GM18498 (cell line): ENCODE results near the gene GPX5.

Source experiments
- ATAC-seq: cut with Tn5 transposase; IDR thresholded peaks from one replicate; pipeline ENCODE4 v1.9.1; 2021; ENCODE audit warnings: mild to moderate bottlenecking, moderate library complexity; ENCODE audit not compliant: unreplicated experiment

The GPX5 gene

GRCh38 chr6:28553986-28554881, 28.6 kb downstream of the GPX5 start:
- no peak for ATAC-seq

GRCh38 chr6:28555136-28555535, 29.5 kb downstream of the GPX5 start:
- ATAC-seq, result no peak

- no peak for ATAC-seq
These were observed 32.9 kb downstream of the GPX5 start for GRCh38 chr6:28558629-28559028.

DNA sequence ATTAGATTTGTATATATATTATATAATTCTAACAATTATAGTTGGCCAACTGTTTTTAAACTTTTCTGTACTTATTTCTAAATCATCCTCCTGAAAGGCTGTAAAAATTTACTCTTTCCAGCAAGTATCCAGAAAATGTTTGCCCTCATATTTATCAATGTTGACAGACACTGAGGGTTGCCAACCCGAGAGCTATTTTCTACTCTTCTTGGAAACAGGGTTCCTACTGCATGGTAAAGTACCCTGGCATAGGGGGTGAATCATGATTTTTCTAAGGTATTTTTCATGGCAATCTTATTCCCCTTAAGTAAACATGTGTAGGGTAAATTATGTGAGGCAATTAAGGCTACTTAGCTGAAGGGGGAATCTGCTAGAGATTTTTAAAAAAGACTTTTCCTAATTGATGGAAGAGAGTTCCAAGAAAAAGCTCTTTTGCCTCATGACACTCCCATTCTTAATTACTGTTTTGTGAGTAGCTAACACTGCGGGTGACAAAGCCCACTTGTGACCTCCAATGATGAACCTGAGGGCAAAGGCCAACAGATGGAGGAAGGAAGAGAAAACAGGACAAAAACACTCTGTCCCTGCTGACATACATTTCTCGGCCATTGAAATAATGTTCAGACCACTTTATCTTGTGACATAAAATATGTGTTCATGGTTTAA, 37.9 kb downstream of the GPX5 start:
- no peak for ATAC-seq

GRCh38 chr6:28565823-28566526, 40.3 kb downstream of the GPX5 start:
- no peak for ATAC-seq

DNA sequence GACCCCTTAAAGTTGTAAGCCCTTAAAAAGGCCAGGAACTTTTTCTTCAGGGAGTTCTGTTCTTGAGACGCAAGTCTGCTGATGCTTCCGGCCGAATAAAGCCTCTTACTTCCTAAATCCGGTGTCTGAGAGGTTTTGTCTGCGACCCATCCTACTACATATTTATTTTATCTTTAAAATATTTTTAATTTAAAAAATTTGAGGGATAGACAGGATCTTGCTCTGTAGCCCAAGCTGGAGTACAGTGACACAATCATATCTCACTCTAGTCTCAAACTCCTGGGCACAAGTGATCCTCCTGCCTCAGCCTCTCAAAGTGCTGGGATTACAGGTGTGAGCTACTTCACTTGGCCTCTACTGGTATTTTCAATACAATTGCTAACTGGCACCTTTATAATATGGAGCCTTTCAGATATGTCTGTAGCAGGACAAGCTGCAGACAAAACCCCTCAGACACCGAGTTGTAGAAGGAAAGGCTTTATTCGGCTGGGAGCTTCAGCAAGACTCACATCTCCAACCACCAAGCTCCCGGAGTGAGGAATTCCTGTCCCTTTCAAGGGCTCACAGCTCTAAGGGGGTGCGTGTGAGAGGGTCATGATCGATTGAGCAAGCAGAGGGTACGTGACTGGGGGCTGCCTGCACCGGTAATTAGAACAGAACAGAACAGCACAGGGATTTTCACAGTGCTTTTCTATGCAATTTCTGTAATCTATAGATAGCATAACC, 41.0 kb downstream of the GPX5 start:
- ATAC-seq, result no peak

DNA sequence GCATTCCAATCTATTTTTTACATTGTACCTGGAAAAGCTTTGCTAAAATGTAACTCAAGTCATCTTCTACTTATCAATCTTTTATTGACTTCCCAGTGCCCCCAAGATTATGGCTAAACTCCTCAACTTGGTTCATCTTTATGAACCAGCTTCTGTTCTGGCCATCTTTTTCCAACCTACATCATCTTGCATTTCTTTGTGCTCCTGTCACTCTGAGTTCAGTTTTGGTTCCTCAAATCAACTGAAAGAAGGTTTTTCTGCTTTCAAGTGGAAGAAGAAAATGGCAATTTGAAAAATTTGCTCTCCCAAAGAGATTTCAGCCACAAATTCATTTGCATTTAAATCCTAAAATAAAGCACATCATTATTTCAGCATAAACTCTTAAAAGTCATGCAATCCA, 41.8 kb downstream of the GPX5 start:
- no peak for ATAC-seq

GRCh38 chr6:28568515-28569108, 42.9 kb downstream of the GPX5 start:
- ATAC-seq, result no peak

- no peak for ATAC-seq
These were observed 44.1 kb downstream of the GPX5 start for GRCh38 chr6:28569748-28570147.

- no peak for ATAC-seq
These were observed 54.8 kb downstream of the GPX5 start for GRCh38 chr6:28580475-28580874.

- ATAC-seq, result no peak
These were observed 57.8 kb downstream of the GPX5 start for GRCh38 chr6:28583463-28583862.
